Loucy (cell line): Measurements from ENCODE around the gene CETP.
"Not testable (repeated sequence)": the region's sequence is repeated elsewhere in the genome, so short reads cannot be mapped to it uniquely, and the experiment has no call there.

ENCODE experiments used
- H2AFZ ChIP-seq: fragments of 200-600 bp; sonication (generic); 2 replicates; pipeline ENCODE4 v1.6.0; 2016; ENCODE audit warnings: antibody characterized with exemption, mild to moderate bottlenecking, low read length, moderate library complexity
- H3F3A ChIP-seq: fragments of 200-600 bp; 2 replicates; pipeline ENCODE4 v1.6.0; 2016; ENCODE audit warnings: antibody characterized with exemption, low read depth, mild to moderate bottlenecking
- H3K27me3 ChIP-seq: fragments of 200-600 bp; sonication (generic); 2 replicates; pipeline ENCODE4 v1.6.1; 2014; ENCODE audit warnings: low read length, mild to moderate bottlenecking; ENCODE audit not compliant: insufficient read depth, poor library complexity, severe bottlenecking
- H3K36me3 ChIP-seq: fragments of 200-600 bp; sonication (generic); 2 replicates; pipeline ENCODE4 v1.6.1; 2016; ENCODE audit warnings: low read length; ENCODE audit not compliant: insufficient read depth
- H3K4me1 ChIP-seq: fragments of 200-600 bp; sonication (generic); 2 replicates; pipeline ENCODE4 v1.5.1; 2014; ENCODE audit warnings: low read length, mild to moderate bottlenecking; ENCODE audit not compliant: insufficient read depth, poor library complexity, severe bottlenecking
- H3K4me2 ChIP-seq: fragments of 200-600 bp; sonication (generic); 2 replicates; pipeline ENCODE4 v1.6.0; 2014; ENCODE audit warnings: antibody characterized with exemption, low read length, low read depth, mild to moderate bottlenecking; ENCODE audit not compliant: poor library complexity, severe bottlenecking
- H3K4me3 ChIP-seq: fragments of 200-600 bp; sonication (generic); 2 replicates; pipeline ENCODE4 v1.5.1; 2014; ENCODE audit warnings: low read length, mild to moderate bottlenecking, mixed read lengths; ENCODE audit not compliant: poor library complexity, severe bottlenecking
- H3K79me2 ChIP-seq: fragments of 200-600 bp; sonication (generic); 2 replicates; pipeline ENCODE4 v1.6.1; 2014; ENCODE audit warnings: low read length; ENCODE audit not compliant: insufficient read depth
- H3K9ac ChIP-seq: fragments of 200-600 bp; sonication (generic); 2 replicates; pipeline ENCODE4 v1.6.0; 2014; ENCODE audit warnings: mild to moderate bottlenecking, low read depth, low read length, moderate library complexity; ENCODE audit not compliant: poor library complexity, severe bottlenecking
- H3K9me2 ChIP-seq: fragments of 200-600 bp; sonication (generic); replicated peaks from 2 replicates; pipeline ENCODE4 v1.6.1; 2016; ENCODE audit warnings: low read depth, low read length, mixed read lengths
- H3K9me3 ChIP-seq: fragments of 200-600 bp; sonication (generic); 2 replicates; pipeline ENCODE4 v1.6.1; 2014; ENCODE audit warnings: mild to moderate bottlenecking, antibody characterized with exemption, low read length, low read depth; ENCODE audit not compliant: insufficient read depth
- H4K20me1 ChIP-seq: fragments of 200-600 bp; sonication (generic); 2 replicates; pipeline ENCODE4 v1.6.0; 2014; ENCODE audit warnings: antibody characterized with exemption, low read length, mild to moderate bottlenecking; ENCODE audit not compliant: insufficient read depth, poor library complexity, severe bottlenecking
- CTCF ChIP-seq: fragments of 200-600 bp; sonication (generic); conservative IDR thresholded peaks from 2 replicates; pipeline ENCODE4 v1.5.1; 2014; ENCODE audit warnings: mild to moderate bottlenecking, antibody characterized with exemption, low read length
- EZH2phosphoT487 ChIP-seq: fragments of 200-600 bp; IDR thresholded peaks from 2 replicates; pipeline ENCODE4 v1.6.1; 2018; ENCODE audit warnings: antibody characterized with exemption, mild to moderate bottlenecking, moderate library complexity, borderline replicate concordance

The CETP gene

GRCh38 chr16:56986361-56986760 is 24.6 kb downstream of the CETP start:
- Histone ChIP-seq H3F3A (no peaks in the 10 kb centered on the region), H3K4me1 (peaks cover 58% of the 10 kb centered on the region), H3K4me3 (no peak overlapping the region), H3K4me2 (no peak overlapping the region), H3K9me3 (no peaks in the 10 kb centered on the region), H2AFZ (no peak overlapping the region), H3K9me2 (no peaks in the 10 kb centered on the region), H3K79me2 (peaks cover 26% of the 10 kb centered on the region), H3K9ac (no peak overlapping the region), H3K36me3 (no peaks in the 10 kb centered on the region), H4K20me1 (no peaks in the 10 kb centered on the region), H3K27me3 (no peaks in the 10 kb centered on the region)
- TF ChIP-seq CTCF (no peak), EZH2phosphoT487 (no peak)

GRCh38 chr16:56986908-56987307 is 25.2 kb downstream of the CETP start:
- H3K9me3 ChIP-seq: not testable (repeated sequence)

GRCh38 chr16:56987692-56988091 is 25.9 kb downstream of the CETP start:
- TF ChIP-seq CTCF (no peak), EZH2phosphoT487 (no peak)
- no peak overlapping the region for H3K4me3 ChIP-seq
- H3K9ac ChIP-seq: no peak overlapping the region
- no peaks in the 10 kb centered on the region for H3K9me2 ChIP-seq
- H3K36me3 ChIP-seq: no peaks in the 10 kb centered on the region
- H3K4me2 ChIP-seq: no peak overlapping the region
- H3K27me3 ChIP-seq: no peaks in the 10 kb centered on the region
- H3F3A ChIP-seq: no peaks in the 10 kb centered on the region
- H4K20me1 ChIP-seq: no peaks in the 10 kb centered on the region
- peaks cover 35% of the 10 kb centered on the region for H3K79me2 ChIP-seq
- H3K9me3 ChIP-seq: no peaks in the 10 kb centered on the region
- peaks cover 65% of the 10 kb centered on the region for H3K4me1 ChIP-seq
- H2AFZ ChIP-seq: no peak overlapping the region

More at GRCh38 chr16:56986908-56987307, 25.2 kb downstream of the CETP start:
- not testable (repeated sequence) for H2AFZ ChIP-seq, H3K9me2 ChIP-seq, H4K20me1 ChIP-seq, H3F3A ChIP-seq, H3K9ac ChIP-seq, H3K4me3 ChIP-seq, H3K4me2 ChIP-seq, H3K27me3 ChIP-seq, H3K36me3 ChIP-seq
- H3K79me2 ChIP-seq: peaks cover 31% of the 10 kb centered on the region
- peaks cover 62% of the 10 kb centered on the region for H3K4me1 ChIP-seq

GRCh38 chr16:56988161-56988947 is 26.6 kb downstream of the CETP start:
- Histone ChIP-seq H4K20me1 (no peaks in the 10 kb centered on the region), H3K9me2 (no peaks in the 10 kb centered on the region), H3K9ac (peak overlapping the region; percentile 87), H3K4me3 (peak overlapping the region; percentile 79), H3K79me2 (peaks cover 40% of the 10 kb centered on the region), H2AFZ (peak overlapping the region; percentile 91; the same call in 1 of the 2 replicates), H3K4me1 (peaks cover 63% of the 10 kb centered on the region), H3K9me3 (no peaks in the 10 kb centered on the region), H3K27me3 (no peaks in the 10 kb centered on the region), H3K36me3 (no peaks in the 10 kb centered on the region), H3F3A (no peaks in the 10 kb centered on the region), H3K4me2 (peak overlapping the region; percentile 98)
- no peak for TF ChIP-seq CTCF
- TF ChIP-seq EZH2phosphoT487: no peak
